Measurements from ENCODE around the gene SHOC2. TPM values are rescaled to one million over a fixed set of nuclear protein-coding genes. Genes with fewer than 3 reads are reported as not detected.

Gene SHOC2
- total and polyA plus RNA-seq, 2 experiments from 2014 or later: 64.6 to 67.7 TPM

GRCh38 chr10:110939419-110939818 lies 20.0 kb downstream of the SHOC2 start:
- in situ Hi-C loops (cut with MboI): no loop called here
- Histone ChIP-seq H2AFZ (no peak overlapping the region), H3K4me3 (no peak overlapping the region), H4K20me1 (ENCODE audit: insufficient read depth) (peaks cover 39% of the 10 kb centered on the region), H3K9me2 (ENCODE audit: insufficient read depth) (no peaks in the 10 kb centered on the region), H3K9ac (no peak overlapping the region), H3K4me1 (ENCODE audit: insufficient read depth) (peaks cover 2% of the 10 kb centered on the region), H3K36me3 (ENCODE audit: low read depth) (peaks cover 22% of the 10 kb centered on the region), H3K27ac (no peak overlapping the region), H3K4me2 (ENCODE audit: unreplicated experiment) (no peak overlapping the region), H3K79me2 (ENCODE audit: insufficient read depth) (peaks cover 100% of the 10 kb centered on the region), H3K27me3 (replicated peaks; ENCODE audit: insufficient read depth) (no peaks in the 10 kb centered on the region), H3F3A (ENCODE audit: insufficient read depth) (peaks cover 16% of the 10 kb centered on the region), H3K9me3 (ENCODE audit: low read depth) (no peaks in the 10 kb centered on the region)
- no peak for DNase-seq
- WGBS, 2 experiments (ENCODE audit: low coverage in 1 of 2, low lambda C conversion rate in 2 of 2, missing lambda C conversion rate in 2 of 2): 94 to 96% methylated on average over 4 of the region's 4 CpGs
- no peak for TF ChIP-seq EZH2 (IDR thresholded peaks at IDR 0.05; ENCODE audit: insufficient read depth, poor library complexity, severe bottlenecking)
- TF ChIP-seq EZH2phosphoT487 (IDR thresholded peaks at IDR 0.05; ENCODE audit: insufficient read depth, low read depth): no peak

DNA sequence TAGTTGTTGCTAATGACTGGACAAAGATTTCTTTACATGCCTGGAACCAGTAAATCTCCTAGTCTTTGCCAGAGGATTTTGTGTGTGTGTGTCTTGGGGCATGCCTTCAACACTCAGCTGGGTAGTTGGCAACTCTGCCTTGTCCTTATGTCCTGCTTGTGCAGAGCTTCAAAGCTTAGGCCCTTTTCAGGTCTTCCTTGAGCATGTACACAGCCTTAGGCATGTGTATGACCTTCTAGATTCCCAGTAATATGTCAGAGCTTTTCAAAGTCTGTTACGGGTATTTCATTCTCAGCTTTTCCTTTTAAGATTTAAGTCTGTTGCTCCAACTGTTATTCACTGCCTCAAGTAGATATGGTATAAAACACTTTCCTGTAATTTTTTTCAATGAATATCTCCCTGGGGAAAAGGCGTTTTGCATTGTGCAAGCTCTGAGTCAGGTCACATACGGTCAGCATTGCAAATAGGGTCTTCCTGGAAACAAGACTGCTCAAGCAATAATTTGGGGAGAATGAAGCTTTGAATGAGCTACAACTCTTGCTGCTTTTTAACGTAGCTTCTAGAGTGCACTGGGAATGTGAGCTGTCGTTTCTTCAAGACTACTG lies 25.5 kb downstream of the SHOC2 start:
- Histone ChIP-seq H4K20me1 (ENCODE audit: insufficient read depth) (peaks cover 19% of the 10 kb centered on the region; the same call in 1 of the 2 replicates), H3K79me2 (ENCODE audit: insufficient read depth) (peaks cover 100% of the 10 kb centered on the region), H3K27ac (peak overlapping the region; percentile 50), H3K36me3 (ENCODE audit: low read depth) (peaks cover 32% of the 10 kb centered on the region), H3K9ac (no peak overlapping the region), H3K9me2 (ENCODE audit: insufficient read depth) (no peaks in the 10 kb centered on the region), H3K9me3 (ENCODE audit: low read depth) (no peaks in the 10 kb centered on the region), H3K4me2 (ENCODE audit: unreplicated experiment) (peak overlapping the region; percentile 23), H2AFZ (no peak overlapping the region), H3F3A (ENCODE audit: insufficient read depth) (peaks cover 29% of the 10 kb centered on the region), H3K4me1 (ENCODE audit: insufficient read depth) (peaks cover 34% of the 10 kb centered on the region), H3K27me3 (replicated peaks; ENCODE audit: insufficient read depth) (no peaks in the 10 kb centered on the region), H3K4me3 (no peak overlapping the region)
- TF ChIP-seq EZH2 (IDR thresholded peaks at IDR 0.05; ENCODE audit: insufficient read depth, poor library complexity, severe bottlenecking): no peak
- WGBS, 2 experiments (ENCODE audit: low coverage in 1 of 2, low lambda C conversion rate in 2 of 2, missing lambda C conversion rate in 2 of 2): 47 to 55% methylated on average over 5 of the region's 5 CpGs
- peak; percentile 71 for DNase-seq
- in situ Hi-C loops (cut with MboI): no loop called here

GRCh38 chr10:110946496-110946895 lies 27.1 kb downstream of the SHOC2 start:
- Histone ChIP-seq H4K20me1 (ENCODE audit: insufficient read depth) (peaks cover 21% of the 10 kb centered on the region; the same call in 1 of the 2 replicates), H3K4me3 (no peak overlapping the region), H3K9me2 (ENCODE audit: insufficient read depth) (0 out of 2 replicates have a peak, but pooled peaks cover 2% of the 10 kb centered on the region), H3K27me3 (replicated peaks; ENCODE audit: insufficient read depth) (no peaks in the 10 kb centered on the region), H2AFZ (no peak overlapping the region), H3K36me3 (ENCODE audit: low read depth) (peaks cover 36% of the 10 kb centered on the region), H3F3A (ENCODE audit: insufficient read depth) (peaks cover 29% of the 10 kb centered on the region), H3K4me2 (ENCODE audit: unreplicated experiment) (no peak overlapping the region), H3K79me2 (ENCODE audit: insufficient read depth) (peaks cover 100% of the 10 kb centered on the region), H3K9ac (no peak overlapping the region), H3K4me1 (ENCODE audit: insufficient read depth) (peaks cover 34% of the 10 kb centered on the region), H3K9me3 (ENCODE audit: low read depth) (no peaks in the 10 kb centered on the region), H3K27ac (no peak overlapping the region)
- in situ Hi-C loops (cut with MboI): no loop called here
- WGBS, 2 experiments (ENCODE audit: low coverage in 1 of 2, low lambda C conversion rate in 2 of 2, missing lambda C conversion rate in 2 of 2): 100% methylated on average over 1 of the region's 1 CpG
- DNase-seq: no peak
- TF ChIP-seq EZH2 (IDR thresholded peaks at IDR 0.05; ENCODE audit: insufficient read depth, poor library complexity, severe bottlenecking): no peak
- TF ChIP-seq EZH2phosphoT487 (IDR thresholded peaks at IDR 0.05; ENCODE audit: insufficient read depth, low read depth): no peak

DNA sequence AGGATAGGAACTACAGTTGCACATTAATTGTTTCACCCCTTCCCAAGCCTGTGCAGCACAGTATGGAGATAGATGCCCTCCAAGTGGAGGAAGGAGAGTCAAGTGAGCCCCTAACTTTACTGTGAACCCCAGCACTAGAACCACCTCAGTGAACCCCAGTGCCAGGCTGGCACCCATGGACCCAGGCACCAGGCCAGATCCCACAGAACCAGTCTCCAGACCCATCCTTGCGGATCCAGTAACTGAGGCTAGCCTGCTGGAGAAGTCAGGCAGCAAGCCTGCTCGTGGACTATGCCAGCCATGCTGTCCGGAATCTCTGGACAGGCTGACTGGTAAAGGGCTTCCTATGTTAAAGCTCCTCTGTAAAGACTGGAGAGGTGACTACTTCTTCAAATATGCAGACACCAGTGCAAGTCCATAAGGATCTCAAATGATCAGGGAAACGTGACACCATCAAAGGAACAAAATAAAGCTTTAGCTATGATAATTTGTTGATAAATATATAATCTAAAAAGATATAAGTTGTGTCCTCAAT lies 27.7 kb downstream of the SHOC2 start:
- in situ Hi-C loops (cut with MboI): no loop called here
- TF ChIP-seq EZH2 (IDR thresholded peaks at IDR 0.05; ENCODE audit: insufficient read depth, poor library complexity, severe bottlenecking): no peak
- TF ChIP-seq EZH2phosphoT487 (IDR thresholded peaks at IDR 0.05; ENCODE audit: insufficient read depth, low read depth): no peak
- H3K27ac ChIP-seq: no peak overlapping the region
- H3K36me3 ChIP-seq (ENCODE audit: low read depth): peaks cover 31% of the 10 kb centered on the region
- WGBS, 2 experiments (ENCODE audit: low coverage in 1 of 2, low lambda C conversion rate in 2 of 2, missing lambda C conversion rate in 2 of 2): 72 to 73% methylated on average over 4 of the region's 4 CpGs
- peaks cover 34% of the 10 kb centered on the region for H3K4me1 ChIP-seq (ENCODE audit: insufficient read depth)
- peaks cover 100% of the 10 kb centered on the region for H3K79me2 ChIP-seq (ENCODE audit: insufficient read depth)
- peak; percentile 34 for DNase-seq
- 0 out of 2 replicates have a peak, but pooled peaks cover 2% of the 10 kb centered on the region for H3K9me2 ChIP-seq (ENCODE audit: insufficient read depth)
- no peaks in the 10 kb centered on the region for H3K9me3 ChIP-seq (ENCODE audit: low read depth)
- peaks cover 23% of the 10 kb centered on the region; the same call in 1 of the 2 replicates for H4K20me1 ChIP-seq (ENCODE audit: insufficient read depth)
- no peaks in the 10 kb centered on the region for H3K27me3 ChIP-seq (replicated peaks; ENCODE audit: insufficient read depth)
- no peak overlapping the region for H2AFZ ChIP-seq
- H3K4me2 ChIP-seq (ENCODE audit: unreplicated experiment): no peak overlapping the region
- no peak overlapping the region for H3K4me3 ChIP-seq
- peaks cover 29% of the 10 kb centered on the region for H3F3A ChIP-seq (ENCODE audit: insufficient read depth)
- no peak overlapping the region for H3K9ac ChIP-seq

Data from GM23248 (cell line).